ENCODE data around the gene FMNL2. TPM values are rescaled to one million over a fixed set of nuclear protein-coding genes. Genes with fewer than 3 reads are reported as not detected.

The FMNL2 gene
- total RNA-seq, 1 donor, result 24.2 TPM

GRCh38 chr2:152477347-152478092 is 142.5 kb downstream of the FMNL2 start:
- Histone ChIP-seq H3K27ac (ENCODE audit: low read depth, low read length) (no peak overlapping the region), H3K9me3 (ENCODE audit: low read depth, low read length) (no peaks in the 10 kb centered on the region), H3K4me1 (ENCODE audit: insufficient read depth, low read length) (peaks cover 3% of the 10 kb centered on the region), H3K4me3 (ENCODE audit: insufficient read depth, low read length) (no peak overlapping the region), H2AFZ (ENCODE audit: low read length) (no peak overlapping the region), H3K36me3 (ENCODE audit: insufficient read depth, low read length) (no peaks in the 10 kb centered on the region), H4K20me1 (ENCODE audit: insufficient read depth, low read length) (no peaks in the 10 kb centered on the region), H3K79me2 (ENCODE audit: insufficient read depth, low read length) (peaks cover 33% of the 10 kb centered on the region), H3K27me3 (ENCODE audit: insufficient read depth, low read length) (no peaks in the 10 kb centered on the region), H3K4me2 (ENCODE audit: insufficient read depth, low read length) (no peak overlapping the region)
- TF ChIP-seq, protein P1, sequence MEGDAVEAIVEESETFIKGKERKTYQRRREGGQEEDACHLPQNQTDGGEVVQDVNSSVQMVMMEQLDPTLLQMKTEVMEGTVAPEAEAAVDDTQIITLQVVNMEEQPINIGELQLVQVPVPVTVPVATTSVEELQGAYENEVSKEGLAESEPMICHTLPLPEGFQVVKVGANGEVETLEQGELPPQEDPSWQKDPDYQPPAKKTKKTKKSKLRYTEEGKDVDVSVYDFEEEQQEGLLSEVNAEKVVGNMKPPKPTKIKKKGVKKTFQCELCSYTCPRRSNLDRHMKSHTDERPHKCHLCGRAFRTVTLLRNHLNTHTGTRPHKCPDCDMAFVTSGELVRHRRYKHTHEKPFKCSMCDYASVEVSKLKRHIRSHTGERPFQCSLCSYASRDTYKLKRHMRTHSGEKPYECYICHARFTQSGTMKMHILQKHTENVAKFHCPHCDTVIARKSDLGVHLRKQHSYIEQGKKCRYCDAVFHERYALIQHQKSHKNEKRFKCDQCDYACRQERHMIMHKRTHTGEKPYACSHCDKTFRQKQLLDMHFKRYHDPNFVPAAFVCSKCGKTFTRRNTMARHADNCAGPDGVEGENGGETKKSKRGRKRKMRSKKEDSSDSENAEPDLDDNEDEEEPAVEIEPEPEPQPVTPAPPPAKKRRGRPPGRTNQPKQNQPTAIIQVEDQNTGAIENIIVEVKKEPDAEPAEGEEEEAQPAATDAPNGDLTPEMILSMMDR (IDR thresholded peaks at IDR 0.05; ENCODE audit: extremely low read depth, low read depth, low read length), result no peak
- no peak for DNase-seq (ENCODE audit: insufficient read length, low spot score, missing footprints)

- TF ChIP-seq, protein P1 (IDR thresholded peaks at IDR 0.05; ENCODE audit: extremely low read depth, low read depth, low read length), result no peak
- H3K4me2 ChIP-seq (ENCODE audit: insufficient read depth, low read length), result no peak overlapping the region
- H3K36me3 ChIP-seq (ENCODE audit: insufficient read depth, low read length), result no peaks in the 10 kb centered on the region
- peaks cover 3% of the 10 kb centered on the region for H3K4me1 ChIP-seq (ENCODE audit: insufficient read depth, low read length)
- no peak overlapping the region for H2AFZ ChIP-seq (ENCODE audit: low read length)
- H3K27me3 ChIP-seq (ENCODE audit: insufficient read depth, low read length), result no peaks in the 10 kb centered on the region
- DNase-seq (ENCODE audit: insufficient read length, low spot score, missing footprints), result no peak
- H3K4me3 ChIP-seq (ENCODE audit: insufficient read depth, low read length), result no peak overlapping the region
- H3K27ac ChIP-seq (ENCODE audit: low read depth, low read length), result no peak overlapping the region
- H3K79me2 ChIP-seq (ENCODE audit: insufficient read depth, low read length), result peaks cover 35% of the 10 kb centered on the region
- no peaks in the 10 kb centered on the region for H4K20me1 ChIP-seq (ENCODE audit: insufficient read depth, low read length)
- H3K9me3 ChIP-seq (ENCODE audit: low read depth, low read length), result no peaks in the 10 kb centered on the region
Observed at GRCh38 chr2:152479282-152479681, 144.3 kb downstream of the FMNL2 start.

- DNase-seq (ENCODE audit: insufficient read length, low spot score, missing footprints), result no peak
- Histone ChIP-seq H2AFZ (ENCODE audit: low read length) (no peak overlapping the region), H3K27ac (ENCODE audit: low read depth, low read length) (no peak overlapping the region), H3K4me1 (ENCODE audit: insufficient read depth, low read length) (peaks cover 3% of the 10 kb centered on the region), H4K20me1 (ENCODE audit: insufficient read depth, low read length) (no peaks in the 10 kb centered on the region), H3K79me2 (ENCODE audit: insufficient read depth, low read length) (peaks cover 41% of the 10 kb centered on the region), H3K9me3 (ENCODE audit: low read depth, low read length) (no peaks in the 10 kb centered on the region), H3K36me3 (ENCODE audit: insufficient read depth, low read length) (no peaks in the 10 kb centered on the region), H3K4me3 (ENCODE audit: insufficient read depth, low read length) (no peak overlapping the region), H3K27me3 (ENCODE audit: insufficient read depth, low read length) (no peaks in the 10 kb centered on the region), H3K4me2 (ENCODE audit: insufficient read depth, low read length) (no peak overlapping the region)
- TF ChIP-seq, protein P1 (IDR thresholded peaks at IDR 0.05; ENCODE audit: extremely low read depth, low read depth, low read length), result no peak
Observed at GRCh38 chr2:152480821-152481399, 145.9 kb downstream of the FMNL2 start.

- H3K27me3 ChIP-seq (ENCODE audit: insufficient read depth, low read length), result no peaks in the 10 kb centered on the region
- no peaks in the 10 kb centered on the region for H3K9me3 ChIP-seq (ENCODE audit: low read depth, low read length)
- no peak overlapping the region for H3K27ac ChIP-seq (ENCODE audit: low read depth, low read length)
- no peak for DNase-seq (ENCODE audit: insufficient read length, low spot score, missing footprints)
- TF ChIP-seq, protein P1 (IDR thresholded peaks at IDR 0.05; ENCODE audit: extremely low read depth, low read depth, low read length), result no peak
- no peak overlapping the region for H3K4me2 ChIP-seq (ENCODE audit: insufficient read depth, low read length)
- peaks cover 3% of the 10 kb centered on the region for H3K4me1 ChIP-seq (ENCODE audit: insufficient read depth, low read length)
- no peaks in the 10 kb centered on the region for H4K20me1 ChIP-seq (ENCODE audit: insufficient read depth, low read length)
- H3K36me3 ChIP-seq (ENCODE audit: insufficient read depth, low read length), result no peaks in the 10 kb centered on the region
- no peak overlapping the region for H2AFZ ChIP-seq (ENCODE audit: low read length)
- peaks cover 40% of the 10 kb centered on the region for H3K79me2 ChIP-seq (ENCODE audit: insufficient read depth, low read length)
- H3K4me3 ChIP-seq (ENCODE audit: insufficient read depth, low read length), result no peak overlapping the region
Observed at GRCh38 chr2:152481881-152482583, 147.1 kb downstream of the FMNL2 start.

Data from osteoblast (primary cell).